Right lobe of liver (tissue), 4 donors: Measurements from ENCODE around the gene INSYN2B.

Experiments used
- CTCF ChIP-seq, 4 donors: fragments of 200-600 bp in 3 of 4; fragments of 450-650 bp in 1 of 4; IDR thresholded peaks; one replicate each; pipeline versions ENCODE4 v1.5.1 to v1.8.0; 2016 to 2022; ENCODE audit warnings: antibody characterized with exemption in 4 of 4, mild to moderate bottlenecking in 2 of 4
- POLR2A ChIP-seq: fragments of 450-650 bp; IDR thresholded peaks from one replicate; pipeline ENCODE4 v1.6.1; 2017; ENCODE audit warnings: antibody characterized with exemption, mild to moderate bottlenecking
- donor health status: DM: no; HTN: no; CAD: no.
- donor health status: DM: no; HTN: no; CAD: no.
- donor health status: DM: no; HTN: yes; CAD: no.

DNA sequence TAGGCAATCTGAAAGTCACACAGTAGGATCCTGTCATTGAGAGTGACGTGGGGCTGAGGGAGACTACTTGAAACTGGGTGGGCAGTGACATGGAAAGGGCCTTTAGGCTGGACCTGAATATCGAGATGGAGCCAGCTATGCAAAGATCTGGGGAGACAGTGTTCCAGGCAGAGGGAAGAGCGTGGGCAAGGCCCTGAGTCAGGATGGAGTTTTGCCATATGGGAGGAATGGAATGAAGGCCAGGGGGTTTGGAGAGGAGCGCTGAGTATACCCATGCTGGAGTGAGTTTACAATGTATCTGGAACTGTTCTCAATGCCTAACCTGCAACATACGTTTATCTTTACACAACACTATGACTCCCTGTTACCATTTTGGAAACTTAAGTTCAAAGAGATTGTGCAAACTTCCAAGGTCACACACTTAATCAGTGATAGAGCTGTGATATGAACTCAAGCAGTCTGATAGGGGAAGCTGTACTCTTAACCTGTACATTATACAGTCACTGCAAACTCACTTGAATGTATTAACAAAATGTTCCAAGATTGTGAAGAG, 33.5 kb downstream of the INSYN2B start:
- TF ChIP-seq POLR2A (no peak), CTCF (IDR thresholded peaks at IDR 0.05) (no peak)
